Right lobe of liver (tissue), 6 donors: ENCODE results near the gene NAALADL2. TPM values are rescaled to one million over a fixed set of nuclear protein-coding genes. Genes with fewer than 3 reads are reported as not detected.
A peak's percentile ranks its signal among the peaks of the same experiment; 100 is the strongest.

Experiments used
- ATAC-seq, 4 donors: fragments of 200-7000 bp; cut with Tn5 transposase; one replicate each; pipeline ENCODE4 v1.9.1; 2020; ENCODE audit warnings: mild to moderate bottlenecking in 4 of 4, moderate library complexity in 4 of 4
- DNase-seq, 3 donors: peaks; one replicate each; pipeline ENCODE4 v3.0.0-alpha.2; 2020
- H3K27ac ChIP-seq, 3 donors: fragments of 200-600 bp; one replicate each; pipeline ENCODE4 v1.8.0; 2022
- H3K27me3 ChIP-seq, 2 donors: fragments of 200-600 bp; one replicate each; pipeline ENCODE4 v1.8.0; 2022
- H3K36me3 ChIP-seq, 4 donors: fragments of 200-600 bp; sonication (generic) in 1 of 4; one replicate each; pipeline versions ENCODE4 v1.5.1 to v1.8.0; 2017 to 2022; ENCODE audit warnings: control low read depth in 1 of 4
- H3K4me1 ChIP-seq, 4 donors: fragments of 200-600 bp; sonication (generic) in 1 of 4; one replicate each; pipeline versions ENCODE4 v1.5.1 to v1.8.0; 2017 to 2022; ENCODE audit warnings: control low read depth in 1 of 4
- H3K4me3 ChIP-seq, 3 donors: fragments of 200-600 bp; one replicate each; pipeline ENCODE4 v1.8.0; 2022
- H3K9me3 ChIP-seq, 4 donors: fragments of 200-600 bp; sonication (generic) in 1 of 4; one replicate each; pipeline versions ENCODE4 v1.5.1 to v1.8.0; 2017 to 2022; ENCODE audit warnings: control low read depth in 1 of 4
- POLR2A ChIP-seq: fragments of 450-650 bp; IDR thresholded peaks from one replicate; pipeline ENCODE4 v1.6.1; 2017; ENCODE audit warnings: antibody characterized with exemption, mild to moderate bottlenecking
- WGBS: methylation state at CpG from one replicate; pipeline ENCODE4 v1.1.6; 2018; ENCODE audit warnings: low coverage, low lambda C conversion rate; ENCODE audit not compliant: insufficient coverage; ENCODE audit errors: missing lambda C conversion rate; 5-methylcytosine and 5-hydroxymethylcytosine counted together
- intact Hi-C, 2 donors: fragments of 100-400 bp; cut with DNase I; formaldehyde crosslinking; loops; one replicate each; pipeline versions ENCODE4 v1.11.2 to v1.14.1; 2022
- total RNA-seq, 6 experiments: library from RNA; depleted of rRNA in 2 of 6; stranded (reverse); fragments of >200 nt in 2 of 6; fragmentation: NEBNext Ultra II Directional in 3 of 6; extraction: Animal tissue kit (Norgen Biotek cat#: 25700) in 3 of 6; gene quantifications; one replicate each; pipeline versions ENCODE4 v1.1.0 to v1.2.4, GENCODE V29; 2016 to 2023
- TF ChIP-seq, protein P1 (sequence below), 4 donors: fragments of 200-600 bp in 3 of 4; fragments of 450-650 bp in 1 of 4; IDR thresholded peaks; one replicate each; pipeline versions ENCODE4 v1.5.1 to v1.8.0; 2016 to 2022; ENCODE audit warnings: antibody characterized with exemption in 4 of 4, mild to moderate bottlenecking in 2 of 4
- donor health status: DM: no; HTN: yes; CAD: no.
- donor health status: DM: no; HTN: no; CAD: no.
- donor health status: DM: no; HTN: no; CAD: no.
- donor health status: DM: no; HTN: yes; CAD: no.
- donor health status: DM: no; HTN: yes; CAD: no.

NAALADL2 gene
- total RNA-seq, 6 experiments from 2014 or later = 0.86 to 4.9 (median 3.2) TPM

- no peak for ATAC-seq
- Histone ChIP-seq H3K27ac (no peak overlapping the region), H3K4me1 (no peaks in the 10 kb centered on the region), H3K9me3 (no peaks in the 10 kb centered on the region), H3K27me3 (no peaks in the 10 kb centered on the region), H3K36me3 (no peaks in the 10 kb centered on the region), H3K4me3 (no peak overlapping the region)
- 70% methylated on average over 6 of the region's 7 CpGs for WGBS
- DNase-seq = no peak
- intact Hi-C loops = no loop called here
- TF ChIP-seq POLR2A = no peak
- TF ChIP-seq, protein P1, sequence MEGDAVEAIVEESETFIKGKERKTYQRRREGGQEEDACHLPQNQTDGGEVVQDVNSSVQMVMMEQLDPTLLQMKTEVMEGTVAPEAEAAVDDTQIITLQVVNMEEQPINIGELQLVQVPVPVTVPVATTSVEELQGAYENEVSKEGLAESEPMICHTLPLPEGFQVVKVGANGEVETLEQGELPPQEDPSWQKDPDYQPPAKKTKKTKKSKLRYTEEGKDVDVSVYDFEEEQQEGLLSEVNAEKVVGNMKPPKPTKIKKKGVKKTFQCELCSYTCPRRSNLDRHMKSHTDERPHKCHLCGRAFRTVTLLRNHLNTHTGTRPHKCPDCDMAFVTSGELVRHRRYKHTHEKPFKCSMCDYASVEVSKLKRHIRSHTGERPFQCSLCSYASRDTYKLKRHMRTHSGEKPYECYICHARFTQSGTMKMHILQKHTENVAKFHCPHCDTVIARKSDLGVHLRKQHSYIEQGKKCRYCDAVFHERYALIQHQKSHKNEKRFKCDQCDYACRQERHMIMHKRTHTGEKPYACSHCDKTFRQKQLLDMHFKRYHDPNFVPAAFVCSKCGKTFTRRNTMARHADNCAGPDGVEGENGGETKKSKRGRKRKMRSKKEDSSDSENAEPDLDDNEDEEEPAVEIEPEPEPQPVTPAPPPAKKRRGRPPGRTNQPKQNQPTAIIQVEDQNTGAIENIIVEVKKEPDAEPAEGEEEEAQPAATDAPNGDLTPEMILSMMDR (IDR thresholded peaks at IDR 0.05) = no peak
Measured at GRCh38 chr3:174884776-174885568, 25.8 kb downstream of the NAALADL2 start.

DNA sequence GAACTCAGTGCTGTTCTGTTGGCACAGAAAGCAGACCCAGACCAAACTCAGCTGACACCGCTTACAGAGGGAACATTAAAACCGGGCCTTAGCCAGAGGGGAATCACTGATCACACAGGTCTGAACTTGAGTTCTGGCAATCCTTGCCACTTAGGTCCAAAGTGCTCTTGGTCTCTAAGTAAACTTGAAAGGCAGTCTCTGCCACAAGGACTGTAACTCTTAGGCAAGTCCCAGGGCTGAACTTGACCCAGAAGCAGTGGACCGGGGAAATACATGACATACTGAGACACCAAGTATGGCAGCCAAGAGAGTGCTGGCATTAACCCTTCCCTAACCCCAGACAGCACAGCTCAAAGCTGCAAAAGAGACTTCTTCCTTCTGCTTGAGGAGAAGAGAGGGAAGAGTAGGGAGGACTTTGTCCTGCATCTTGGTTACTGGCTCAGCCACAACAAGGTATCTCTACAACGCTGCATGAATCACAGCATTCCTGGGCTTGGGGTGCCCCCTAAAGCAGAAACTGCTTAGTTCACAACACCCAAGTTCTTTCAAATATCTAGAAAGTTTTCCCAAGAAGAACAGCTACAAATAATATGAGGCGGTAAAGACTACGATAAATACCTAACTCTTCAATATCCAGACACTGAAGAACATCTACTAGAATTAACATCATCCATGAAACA lies 32.5 kb downstream of the NAALADL2 start:
- Histone ChIP-seq H3K9me3 (no peaks in the 10 kb centered on the region), H3K36me3 (no peaks in the 10 kb centered on the region), H3K4me1 (no peaks in the 10 kb centered on the region), H3K27ac (no peak overlapping the region), H3K27me3 (no peaks in the 10 kb centered on the region), H3K4me3 (no peak overlapping the region)
- TF ChIP-seq POLR2A = no peak
- TF ChIP-seq, protein P1 (IDR thresholded peaks at IDR 0.05) = no peak
- intact Hi-C loops = no loop called here
- WGBS = 85% methylated on average over 4 of the region's 6 CpGs
- ATAC-seq = peak in 3 of 4 donors; percentile 12 to 73 (median 52)
- no peak for DNase-seq

- Histone ChIP-seq H3K9me3 (no peaks in the 10 kb centered on the region), H3K4me3 (no peak overlapping the region), H3K27me3 (no peaks in the 10 kb centered on the region), H3K36me3 (no peaks in the 10 kb centered on the region), H3K4me1 (no peaks in the 10 kb centered on the region), H3K27ac (no peak overlapping the region)
- no peak for ATAC-seq
- DNase-seq = no peak
- TF ChIP-seq POLR2A = no peak
- TF ChIP-seq, protein P1 (IDR thresholded peaks at IDR 0.05) = no peak
- intact Hi-C loops = no loop called here
Measured at GRCh38 chr3:174907027-174907426, 47.9 kb downstream of the NAALADL2 start.

- Histone ChIP-seq H3K36me3 (no peaks in the 10 kb centered on the region), H3K27ac (no peak overlapping the region), H3K9me3 (no peaks in the 10 kb centered on the region), H3K4me3 (no peak overlapping the region), H3K4me1 (no peaks in the 10 kb centered on the region), H3K27me3 (no peaks in the 10 kb centered on the region)
- WGBS = 63% methylated on average over 4 of the region's 4 CpGs
- intact Hi-C loops = no loop called here
- TF ChIP-seq, protein P1 (IDR thresholded peaks at IDR 0.05) = no peak
- no peak for TF ChIP-seq POLR2A
- peak in 1 of 4 donors; percentile 24 for ATAC-seq
- no peak for DNase-seq
Measured at GRCh38 chr3:174907628-174908407, 48.7 kb downstream of the NAALADL2 start.
